ENCODE results near the gene CADM1.

The CADM1 gene

DNA sequence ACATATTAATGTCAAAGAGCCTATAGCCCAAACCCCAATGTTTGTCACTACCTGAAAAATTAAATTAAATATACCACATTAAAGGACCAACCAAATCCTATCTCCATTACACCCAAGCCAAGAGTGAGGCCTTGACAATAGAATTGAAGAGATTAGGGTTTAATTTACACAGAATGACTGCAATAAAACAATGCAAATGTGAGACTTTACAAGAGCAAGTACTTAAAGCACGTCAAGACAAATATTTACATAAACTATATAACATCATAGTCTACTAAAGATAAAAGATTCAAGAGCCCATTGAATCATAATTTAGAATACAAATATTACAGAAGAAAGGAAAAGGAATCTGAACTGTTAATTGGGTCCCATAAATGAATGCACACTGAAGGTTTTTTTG is 85.6 kb downstream of the CADM1 start:
- DNase-seq (ENCODE audit: low read depth in 2 of 2) = no peak
- no peak for TF ChIP-seq CTCF (IDR thresholded peaks at IDR 0.05; ENCODE audit: low read depth, low read length)
- no peak overlapping the region for H3K4me3 ChIP-seq (replicated peaks in 1 of 2; ENCODE audit: low read depth in 2 of 2, low read length in 2 of 2)

- no peak overlapping the region for H3K4me3 ChIP-seq (replicated peaks in 1 of 2; ENCODE audit: low read depth in 2 of 2, low read length in 2 of 2)
- DNase-seq (ENCODE audit: low read depth in 2 of 2) = no peak
- TF ChIP-seq CTCF (IDR thresholded peaks at IDR 0.05; ENCODE audit: low read depth, low read length) = no peak
Observed at GRCh38 chr11:115418081-115418480, 86.1 kb downstream of the CADM1 start.

- H3K4me3 ChIP-seq (replicated peaks in 1 of 2; ENCODE audit: low read depth in 2 of 2, low read length in 2 of 2) = no peak overlapping the region
- DNase-seq (ENCODE audit: low read depth in 2 of 2) = no peak
- TF ChIP-seq CTCF (IDR thresholded peaks at IDR 0.05; ENCODE audit: low read depth, low read length) = no peak
Observed at GRCh38 chr11:115411120-115411519, 93.1 kb downstream of the CADM1 start.

DNA sequence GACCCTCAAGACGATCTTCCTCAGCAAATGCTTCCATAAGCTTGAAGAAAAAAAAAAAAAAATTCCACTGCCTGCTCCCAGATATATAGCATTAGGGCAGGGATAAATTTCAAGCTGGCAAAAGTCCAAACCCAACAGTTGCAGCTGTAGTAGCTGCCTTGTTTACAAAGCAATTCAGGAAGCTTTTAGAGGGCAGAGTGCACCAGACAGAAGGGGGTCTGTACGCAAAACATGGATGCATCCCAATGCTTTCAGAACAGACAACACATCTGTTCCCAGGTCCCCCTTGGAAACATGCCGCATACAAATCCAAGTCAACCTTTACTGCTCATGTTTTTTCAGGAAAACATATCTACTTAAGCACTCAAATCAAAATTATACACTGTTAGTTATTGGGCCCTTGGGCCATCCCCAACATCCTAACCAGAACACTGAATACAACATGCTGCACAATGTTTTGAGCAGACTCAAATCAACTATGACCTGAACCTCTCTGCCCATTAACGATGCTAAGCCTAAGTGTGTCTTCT is 94.5 kb downstream of the CADM1 start:
- no peak for TF ChIP-seq CTCF (IDR thresholded peaks at IDR 0.05; ENCODE audit: low read depth, low read length)
- DNase-seq (ENCODE audit: low read depth in 2 of 2) = no peak
- no peak overlapping the region for H3K4me3 ChIP-seq (replicated peaks in 1 of 2; ENCODE audit: low read depth in 2 of 2, low read length in 2 of 2)

DNA sequence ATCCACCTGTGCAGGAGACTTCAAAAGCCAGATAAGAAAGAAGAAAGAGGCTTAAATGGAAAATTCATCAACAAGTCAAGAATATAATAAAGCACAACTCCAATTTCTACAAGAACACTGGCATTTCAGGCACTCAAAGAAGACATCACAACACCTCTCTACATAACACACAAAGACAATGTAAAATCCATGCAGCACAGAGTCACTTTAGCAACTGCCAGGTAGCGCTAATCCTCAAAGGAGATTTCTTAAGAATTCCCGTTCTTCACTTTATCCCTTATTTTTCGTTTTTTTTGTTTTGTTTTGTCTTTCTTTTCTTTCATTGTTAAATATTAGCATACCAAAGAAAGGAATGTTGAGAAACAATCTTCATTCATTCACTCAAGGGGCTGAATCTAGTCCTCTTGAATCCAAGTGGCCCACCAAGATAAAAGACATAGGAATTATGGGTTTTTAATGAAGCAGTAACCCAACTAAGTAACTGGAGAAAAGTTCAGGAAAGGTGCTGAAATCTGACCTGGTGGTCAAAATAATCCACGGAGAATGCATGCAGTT is 95.0 kb downstream of the CADM1 start:
- DNase-seq (ENCODE audit: low read depth in 2 of 2) = no peak
- H3K4me3 ChIP-seq (replicated peaks in 1 of 2; ENCODE audit: low read depth in 2 of 2, low read length in 2 of 2) = no peak overlapping the region
- TF ChIP-seq CTCF (IDR thresholded peaks at IDR 0.05; ENCODE audit: low read depth, low read length) = no peak

DNA sequence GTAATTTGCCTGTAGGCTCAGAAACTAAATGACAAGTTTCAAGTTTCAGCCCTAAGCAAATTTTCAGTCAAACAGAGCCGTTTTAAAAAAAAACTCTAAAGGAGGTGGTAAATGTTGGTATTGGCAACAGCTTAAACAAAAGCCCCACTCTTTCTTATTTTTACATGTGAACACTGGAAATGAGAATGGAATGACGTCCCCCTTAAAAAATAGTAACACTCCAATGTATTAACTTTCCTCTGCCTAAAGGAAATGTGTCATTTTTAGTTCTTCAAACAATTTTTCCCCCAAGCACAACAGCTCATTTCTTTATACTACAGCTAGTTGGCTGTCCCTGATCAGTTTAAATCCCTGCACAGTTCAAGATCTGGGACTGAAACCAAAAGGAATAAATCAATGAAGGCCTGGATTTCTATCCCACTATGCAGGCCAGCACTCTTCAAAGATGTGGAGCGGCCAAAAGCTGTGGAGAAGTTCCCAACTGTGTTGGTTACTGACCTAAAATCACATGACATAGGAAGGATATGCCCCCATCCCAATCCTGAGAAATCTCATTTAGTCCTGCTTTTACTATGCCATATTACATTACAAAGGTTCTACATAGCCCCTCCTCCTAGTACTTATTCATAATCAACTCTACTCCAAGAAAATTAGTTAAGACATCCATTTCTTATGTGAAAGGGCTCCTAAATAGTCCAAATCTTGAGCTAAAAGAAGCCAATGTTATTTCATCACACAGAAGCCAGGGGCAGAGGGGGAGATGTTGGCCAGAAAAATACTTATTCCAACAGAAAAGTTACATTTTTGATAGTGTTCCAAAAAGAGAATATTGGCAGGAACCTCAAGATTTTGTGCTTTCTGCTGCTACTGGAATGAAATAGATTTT is 95.9 kb downstream of the CADM1 start:
- no peak for TF ChIP-seq CTCF (IDR thresholded peaks at IDR 0.05; ENCODE audit: low read depth, low read length)

More for the DNA sequence above, 95.9 kb downstream of the CADM1 start:
- DNase-seq (ENCODE audit: low read depth in 2 of 2) = peak in 1 of 2 donors; percentile 6
- H3K4me3 ChIP-seq (replicated peaks in 1 of 2; ENCODE audit: low read depth in 2 of 2, low read length in 2 of 2) = no peak overlapping the region

Data from cardiac fibroblast (primary cell).